ENCODE results near the gene SRSF2.

SRSF2 gene

GRCh38 chr17:76688165-76688622, 48.9 kb downstream of the SRSF2 start:
- no peak overlapping the region for H3K4me3 ChIP-seq

GRCh38 chr17:76687298-76688164, 49.6 kb downstream of the SRSF2 start:
- H3K4me3 ChIP-seq: no peak overlapping the region
- H3K27ac ChIP-seq: peak overlapping the region in 19 of 21 experiments; percentile 18 to 87 (median 70)

More at GRCh38 chr17:76688165-76688622, 48.9 kb downstream of the SRSF2 start:
- H3K27ac ChIP-seq: peak overlapping the region in 19 of 21 experiments; percentile 18 to 87 (median 70)

DNA sequence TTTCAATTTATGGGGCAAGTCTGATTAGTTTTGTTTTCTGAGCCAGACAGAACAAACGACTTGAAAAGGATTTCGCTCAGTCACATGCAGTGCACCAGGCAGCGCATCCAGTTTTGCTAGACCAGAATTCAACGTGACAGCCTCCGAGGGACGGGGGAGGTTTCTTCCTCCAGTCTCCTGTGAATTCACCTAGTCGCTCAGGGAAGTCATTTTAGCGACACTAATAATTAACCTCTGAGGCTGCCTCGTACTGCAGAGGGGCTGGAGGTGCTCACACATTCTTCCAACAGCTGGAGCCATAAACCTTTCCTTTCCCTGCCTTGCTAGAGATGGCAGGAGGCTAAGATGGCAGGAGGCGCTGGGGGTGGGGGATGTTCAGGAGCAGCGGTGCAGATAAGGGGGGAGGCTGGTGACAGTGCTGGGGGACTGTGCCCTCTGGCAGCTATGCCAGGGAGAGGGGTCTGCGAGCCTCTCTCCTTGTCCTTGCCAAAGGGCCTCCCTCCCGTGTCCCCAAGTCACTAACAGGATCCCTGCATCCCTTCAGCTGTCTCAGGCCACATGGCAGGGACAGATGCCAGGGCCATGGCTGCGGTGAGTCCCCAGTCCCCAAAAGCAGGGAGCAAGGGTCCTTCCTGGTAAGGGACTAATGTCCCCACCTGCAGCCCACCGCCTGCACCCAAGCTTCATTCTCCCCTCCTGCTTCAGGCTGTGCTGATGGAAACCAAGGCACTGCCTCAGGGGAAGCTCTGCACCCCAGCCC, 50.4 kb downstream of the SRSF2 start:
- Histone ChIP-seq H3K4me3 (no peak overlapping the region), H3K27ac (peak overlapping the region in 11 of 21 experiments; percentile 9 to 87 (median 74))

DNA sequence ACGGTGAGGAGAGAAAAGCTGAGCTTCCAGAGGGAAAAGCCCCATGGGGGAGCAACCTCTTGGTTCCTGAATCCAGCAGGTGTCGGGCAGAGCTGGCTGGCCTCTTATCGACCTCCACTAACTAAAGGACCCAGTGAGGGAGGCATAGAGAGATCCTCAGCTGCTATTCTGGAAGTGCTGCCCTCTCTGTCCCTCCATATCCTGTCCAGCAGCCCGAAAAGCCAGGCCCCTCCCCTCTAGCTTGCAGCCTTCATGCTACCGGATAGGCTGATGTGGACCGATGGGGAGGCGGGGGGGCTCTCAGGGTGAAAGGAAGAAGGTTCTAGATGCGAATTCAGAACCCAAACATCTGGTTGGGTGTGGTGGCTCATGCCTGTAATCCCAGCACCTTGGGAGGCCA, 51.3 kb downstream of the SRSF2 start:
- H3K27ac ChIP-seq: peak overlapping the region in 1 of 21 experiments; percentile 27
- H3K4me3 ChIP-seq: no peak overlapping the region

DNA sequence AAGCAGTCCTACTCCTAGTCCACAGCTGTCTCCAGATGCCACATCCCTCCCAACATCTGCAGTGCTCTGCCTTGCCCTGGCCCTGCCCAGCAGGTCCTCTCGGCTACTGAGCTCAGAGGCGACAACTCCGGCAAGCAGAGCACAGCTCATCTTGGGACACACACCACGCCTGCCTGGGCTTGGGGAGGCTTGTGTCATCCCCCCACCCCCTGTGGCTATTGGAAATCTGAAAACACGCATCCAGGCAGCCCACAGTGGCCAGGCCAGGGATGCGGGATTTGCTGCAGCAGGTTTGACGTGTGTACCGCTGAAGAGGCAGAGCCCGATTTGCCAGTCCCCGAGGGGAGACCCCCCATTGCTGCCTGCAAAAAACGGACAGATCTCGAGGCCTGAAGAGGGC, 51.8 kb downstream of the SRSF2 start:
- no peak overlapping the region for H3K4me3 ChIP-seq
- H3K27ac ChIP-seq: peak overlapping the region in 2 of 21 experiments; percentile 15 to 27

DNA sequence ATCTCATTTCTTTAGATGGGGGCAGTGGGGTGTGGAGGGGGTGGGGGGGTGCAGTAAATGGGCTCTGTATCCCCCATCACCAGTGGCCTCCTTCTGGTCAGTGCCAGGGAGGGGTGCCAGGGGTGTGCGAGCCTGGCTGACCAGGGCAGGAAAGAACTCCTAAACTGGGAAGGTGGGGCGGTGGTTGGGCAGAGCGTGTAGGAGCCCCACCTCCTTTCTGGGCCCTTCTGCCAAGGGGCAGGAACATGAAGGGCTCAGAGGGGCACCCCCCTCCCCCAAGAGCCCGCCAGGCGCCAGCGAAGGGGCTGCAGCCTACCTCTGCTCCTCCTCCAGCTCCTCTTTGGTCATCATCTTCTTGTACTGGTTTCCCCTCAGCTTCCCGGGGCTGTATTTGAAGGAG, 52.4 kb downstream of the SRSF2 start:
- H3K27ac ChIP-seq: peak overlapping the region in 2 of 21 experiments; percentile 15 to 27
- no peak overlapping the region for H3K4me3 ChIP-seq

Data from skin epidermis (tissue), 12 donors.